K562 treated with DMSO at 1 percent for 48 hours (cell line): ENCODE data around the gene ZKSCAN1. TPM values are rescaled to one million over a fixed set of nuclear protein-coding genes. Genes with fewer than 3 reads are reported as not detected.

Source experiments
- total RNA-seq: library from RNA; unstranded; fragments of 300-600 nt; gene quantifications from 2 replicates; pipeline ENCODE4 v1.2.3, GENCODE V29; 2022; ENCODE audit warnings: low replicate concordance; ENCODE audit errors: extremely low read depth

ZKSCAN1 gene
- total RNA-seq = not detected in 2 replicates

DNA sequence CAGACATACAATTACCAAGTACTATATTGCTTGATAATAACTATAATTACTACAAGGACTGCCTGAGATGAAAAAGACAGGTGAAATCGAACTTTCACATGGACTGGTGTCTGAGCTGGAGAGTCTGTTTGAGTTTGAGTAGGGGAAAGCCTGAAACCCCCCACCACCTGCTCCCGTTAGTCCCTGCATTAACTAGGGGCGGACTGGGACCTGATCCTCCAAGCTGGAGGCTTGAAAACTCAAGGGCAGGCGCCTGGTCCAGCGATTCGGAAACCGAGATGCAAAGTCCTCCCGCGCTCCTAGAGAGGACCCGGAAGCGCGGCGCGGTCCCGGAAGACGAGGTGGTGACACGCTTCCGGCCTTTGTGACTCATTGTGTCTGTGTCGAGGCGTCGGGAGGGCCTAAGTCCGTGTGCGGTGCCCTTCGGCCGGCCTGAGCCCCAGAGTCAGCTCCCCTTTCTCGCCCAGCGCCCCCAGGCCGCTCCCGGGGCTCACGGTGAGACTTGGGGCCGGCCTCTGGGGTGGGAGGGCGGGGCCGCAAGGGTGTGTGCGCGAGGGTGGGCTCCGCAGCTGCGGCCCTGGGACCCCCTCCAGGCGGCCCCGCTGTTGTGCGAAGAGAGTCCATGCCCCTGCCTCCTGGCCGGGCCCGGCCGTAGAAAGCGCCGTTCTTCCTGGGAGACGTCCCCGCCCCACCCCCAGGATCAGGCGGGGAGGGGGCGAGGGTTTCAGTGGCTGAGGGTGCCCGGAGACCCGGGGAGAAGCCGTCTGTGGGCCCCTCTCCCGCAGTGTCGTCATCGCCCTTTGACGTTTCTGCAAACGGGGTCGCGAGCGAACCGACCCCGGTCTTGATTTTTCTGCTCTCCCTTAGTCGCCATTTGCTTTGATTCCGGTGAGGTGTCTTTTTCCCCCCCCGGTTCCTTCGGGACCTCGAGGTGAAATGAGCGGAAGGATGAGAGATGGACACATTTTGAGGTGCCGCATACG lies at the start of gene ZKSCAN1:
Gene ZKSCAN1 (plus strand): TSS at position 365 of the 983 bp plus-strand sequence. CDS start 7,911 bp downstream, outside the sequence.

DNA sequence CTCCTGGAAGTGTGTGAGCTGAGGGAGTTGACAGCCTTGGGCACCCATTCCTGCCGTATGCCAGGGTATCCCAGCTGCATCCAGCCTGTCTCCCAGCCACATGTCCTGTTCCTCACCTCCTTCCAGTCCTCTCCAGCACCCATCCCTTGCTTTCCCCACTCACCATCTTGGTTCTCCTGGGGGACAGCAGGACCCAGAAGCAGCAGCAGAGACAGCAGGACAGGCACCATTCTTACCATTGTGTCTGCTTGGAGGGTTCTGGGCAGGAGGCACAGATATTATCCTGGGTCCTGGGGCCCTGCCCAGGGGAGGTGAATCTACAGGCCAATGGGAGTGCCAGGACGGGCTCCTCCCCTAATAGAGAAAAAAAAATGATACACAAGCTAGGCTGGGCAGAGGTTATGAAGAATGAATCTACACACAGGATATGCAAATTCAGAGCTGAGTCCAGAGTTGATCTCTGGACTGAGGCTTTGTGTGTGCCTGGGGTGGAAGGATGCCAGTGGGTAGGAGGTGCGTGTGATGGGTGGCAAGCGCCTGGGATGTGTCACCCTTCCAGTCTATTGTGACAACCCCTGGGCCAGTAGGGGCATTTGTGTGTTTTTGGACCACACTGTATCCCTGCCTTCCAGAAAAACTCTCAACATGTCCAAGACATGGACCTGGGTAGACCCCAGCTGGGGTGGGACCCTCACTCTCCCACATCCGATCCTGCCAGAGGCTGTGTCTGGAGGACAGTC lies 39.4 kb upstream of the ZKSCAN1 start, which contains the start of gene AZGP1:
Gene AZGP1 (minus strand): TSS at position 250 of the 740 bp plus-strand sequence. CDS start 11 bp downstream, at position 239.

DNA sequence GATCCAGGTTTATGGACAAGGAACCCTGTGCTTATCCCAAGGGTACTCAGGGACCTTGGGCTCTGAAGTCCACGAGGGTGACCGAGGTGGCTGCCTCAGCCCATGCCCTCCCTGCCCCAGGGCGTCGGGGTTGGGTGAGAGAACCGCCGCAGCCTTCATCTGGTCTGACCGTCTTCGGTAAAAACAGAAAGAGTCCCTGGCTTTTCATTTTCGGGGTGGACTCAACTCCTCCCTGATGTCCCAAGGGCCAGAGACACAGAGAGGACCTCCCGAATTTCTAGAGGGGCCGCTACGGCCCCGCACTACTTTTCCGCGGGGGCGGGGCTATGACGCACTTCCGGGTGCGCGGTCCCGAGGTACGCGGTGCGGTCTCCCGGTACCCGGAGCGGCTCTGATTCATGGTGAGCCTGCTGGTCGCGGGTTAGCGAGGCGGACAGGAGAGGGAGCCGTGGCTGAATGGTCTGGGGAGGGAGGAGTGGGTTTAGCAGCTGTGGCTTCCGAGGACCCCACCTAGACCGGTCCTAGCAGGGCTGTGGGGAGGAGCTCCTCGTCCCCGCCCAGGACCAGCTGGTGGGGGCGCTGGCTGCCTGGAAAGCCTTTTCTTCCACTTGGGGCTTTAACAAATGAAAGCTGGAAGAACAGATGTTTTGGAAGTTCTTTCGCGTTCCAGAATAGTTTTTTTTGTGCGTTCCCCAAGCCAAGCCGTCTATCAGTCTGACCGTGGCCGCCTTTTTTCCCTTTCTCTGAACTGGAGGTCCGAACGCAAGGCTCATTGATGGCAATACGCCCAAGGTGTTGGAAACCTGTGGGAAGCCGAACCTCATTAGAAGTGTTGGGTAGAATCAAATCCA lies 34.3 kb downstream of the ZKSCAN1 start, which contains the start of gene ZSCAN21:
Gene ZSCAN21 (plus strand): TSS at position 334 of the 851 bp plus-strand sequence. CDS start 7,233 bp downstream, outside the sequence.

DNA sequence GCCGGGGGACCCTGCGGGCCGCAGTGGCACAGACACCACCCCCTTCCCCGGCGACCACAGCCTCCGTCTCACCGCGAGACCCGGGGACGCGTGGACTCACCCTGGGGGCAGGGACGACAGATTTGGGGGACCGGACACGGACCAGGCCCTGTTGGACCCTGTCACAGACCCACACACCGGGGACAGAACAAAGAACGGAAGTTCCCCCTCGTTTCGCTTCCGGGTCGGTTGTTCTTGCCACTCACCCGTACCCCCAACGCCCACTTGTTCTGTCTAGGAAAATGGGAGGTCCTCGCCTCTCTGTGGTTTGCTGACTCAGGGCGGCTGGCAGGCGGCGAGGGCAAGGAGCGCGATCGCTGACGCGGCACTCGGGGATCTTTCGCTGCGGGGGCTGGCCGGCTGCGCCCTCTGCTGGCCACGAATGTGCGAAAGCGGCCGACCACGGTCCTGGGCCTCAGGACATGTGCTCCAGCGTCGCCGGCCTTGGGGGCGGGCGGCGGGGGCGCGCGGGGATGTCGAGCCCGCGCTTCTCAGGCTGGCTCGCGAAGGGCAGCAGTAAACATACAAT lies 66.2 kb downstream of the ZKSCAN1 start, which contains the start of gene ZNF3:
Gene ZNF3 (minus strand): TSS at position 189 of the 568 bp plus-strand sequence. CDS start 4,366 bp downstream, outside the sequence.

DNA sequence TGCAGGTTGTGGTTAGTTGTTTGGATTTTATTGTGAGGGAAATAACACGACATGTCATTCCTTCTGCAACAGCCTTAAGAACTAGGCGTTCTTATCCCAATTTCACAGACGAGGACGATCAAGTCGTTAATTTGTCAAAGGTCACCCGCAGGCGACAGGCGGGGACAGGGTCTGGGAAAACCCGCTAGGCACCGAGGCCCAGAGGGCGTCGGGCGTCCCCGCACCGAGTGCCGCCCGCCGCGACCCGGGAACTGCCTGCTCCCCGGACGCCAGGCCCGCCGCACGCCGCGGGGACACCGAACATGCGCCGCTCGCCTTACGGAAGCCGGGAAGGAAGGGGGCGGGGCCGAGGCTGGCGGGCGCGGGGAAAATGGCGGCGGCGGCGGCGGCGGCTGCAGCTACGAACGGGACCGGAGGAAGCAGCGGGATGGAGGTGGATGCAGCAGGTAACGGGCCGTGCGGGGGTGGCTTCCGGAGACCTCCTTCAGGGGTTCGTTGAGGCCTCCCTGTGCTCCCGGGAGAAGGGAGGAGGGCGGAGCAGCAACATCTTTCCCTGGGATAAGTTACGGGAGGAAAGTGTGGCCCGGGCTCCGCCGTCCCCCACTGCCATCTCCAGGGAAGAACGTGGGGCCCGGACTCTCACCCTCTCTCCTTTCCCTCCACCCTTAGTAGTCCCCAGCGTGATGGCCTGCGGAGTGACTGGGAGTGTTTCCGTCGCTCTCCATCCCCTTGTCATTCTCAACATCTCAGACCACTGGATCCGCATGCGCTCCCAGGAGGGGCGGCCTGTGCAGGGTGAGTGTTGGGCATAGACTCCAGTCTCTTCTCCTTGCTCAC lies 73.4 kb downstream of the ZKSCAN1 start, which contains the start of gene COPS6:
Gene COPS6 (plus strand): TSS at position 349 of the 837 bp plus-strand sequence. CDS start 22 bp downstream, at position 371.

Other genes starting within 250 kb of the ZKSCAN1 start
- gene CYP3A4, start 231.4 kb upstream of the ZKSCAN1 start, total RNA-seq = not detected in 2 replicates
- gene CYP3A43, start 187.6 kb upstream of the ZKSCAN1 start, total RNA-seq = not detected in 2 replicates
- not detected in 2 replicates for gene OR2AE1, start 138.6 kb upstream of the ZKSCAN1 start, total RNA-seq
- gene TRIM4, start 96.1 kb upstream of the ZKSCAN1 start, total RNA-seq = not detected in 2 replicates
- gene GJC3, start 86.0 kb upstream of the ZKSCAN1 start, total RNA-seq = not detected in 2 replicates
- not detected in 2 replicates for gene AZGP1, start 39.6 kb upstream of the ZKSCAN1 start, total RNA-seq
- not detected in 2 replicates for gene ZSCAN21, start 34.2 kb downstream of the ZKSCAN1 start, total RNA-seq
- gene ZNF3, start 66.1 kb downstream of the ZKSCAN1 start, total RNA-seq = not detected in 2 replicates
- 306 TPM in 1 of 2 replicates, not detected in the other for gene COPS6, start 73.4 kb downstream of the ZKSCAN1 start, total RNA-seq
- 392 and 458 TPM in 2 replicates for gene MCM7, start 85.8 kb downstream of the ZKSCAN1 start, total RNA-seq
- not detected in 2 replicates for gene AP4M1, start 86.0 kb downstream of the ZKSCAN1 start, total RNA-seq
- not detected in 2 replicates for gene TAF6, start 103.8 kb downstream of the ZKSCAN1 start, total RNA-seq
- not detected in 2 replicates for gene CNPY4, start 104.0 kb downstream of the ZKSCAN1 start, total RNA-seq
- gene MBLAC1, start 111.4 kb downstream of the ZKSCAN1 start, total RNA-seq = not detected in 2 replicates
- gene LAMTOR4, start 133.3 kb downstream of the ZKSCAN1 start, total RNA-seq = 1,877 TPM in 1 of 2 replicates, not detected in the other
- gene TRAPPC14, start 143.1 kb downstream of the ZKSCAN1 start, total RNA-seq = not detected in 2 replicates
- gene GAL3ST4, start 153.0 kb downstream of the ZKSCAN1 start, total RNA-seq = not detected in 2 replicates
- not detected in 2 replicates for gene GPC2, start 161.8 kb downstream of the ZKSCAN1 start, total RNA-seq
- not detected in 2 replicates for gene STAG3, start 162.3 kb downstream of the ZKSCAN1 start, total RNA-seq
- gene PVRIG, start 204.4 kb downstream of the ZKSCAN1 start, total RNA-seq = not detected in 2 replicates